Measurements from ENCODE around the gene MME. TPM values are rescaled to one million over a fixed set of nuclear protein-coding genes. Genes with fewer than 3 reads are reported as not detected.

The MME gene
- total RNA-seq, 2 donors from 2014 or later = not detected

DNA sequence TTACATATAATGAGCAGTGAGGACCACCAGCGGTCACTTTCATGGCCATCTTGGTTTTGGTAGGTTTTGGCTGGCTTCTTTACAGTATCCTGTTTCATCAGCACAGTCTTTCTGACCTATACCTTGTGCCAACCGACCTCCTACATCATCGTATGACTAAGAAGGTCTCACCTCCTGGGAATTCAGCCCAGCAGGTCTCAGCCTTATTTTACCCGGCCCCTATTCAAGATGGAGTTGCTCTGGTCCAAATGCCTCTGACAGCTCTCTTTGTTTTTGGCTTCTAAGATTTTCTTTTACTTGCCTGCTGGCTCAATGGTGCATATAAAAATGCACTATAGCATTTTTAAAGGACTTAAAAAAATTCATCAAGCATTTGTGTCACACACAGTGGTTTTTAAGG is 3.2 kb upstream of the MME start:
- H3K36me3 Mint-ChIP-seq = peaks cover 0 to 10% of the 10 kb centered on the region in 2 donors
- H3K9me3 Mint-ChIP-seq = peaks cover 4 to 7% of the 10 kb centered on the region in 2 donors
- ATAC-seq (no peak), DNase-seq (ENCODE audit: low spot score in 2 of 2) (no peak)
- H3K27ac Mint-ChIP-seq = no peak overlapping the region

DNA sequence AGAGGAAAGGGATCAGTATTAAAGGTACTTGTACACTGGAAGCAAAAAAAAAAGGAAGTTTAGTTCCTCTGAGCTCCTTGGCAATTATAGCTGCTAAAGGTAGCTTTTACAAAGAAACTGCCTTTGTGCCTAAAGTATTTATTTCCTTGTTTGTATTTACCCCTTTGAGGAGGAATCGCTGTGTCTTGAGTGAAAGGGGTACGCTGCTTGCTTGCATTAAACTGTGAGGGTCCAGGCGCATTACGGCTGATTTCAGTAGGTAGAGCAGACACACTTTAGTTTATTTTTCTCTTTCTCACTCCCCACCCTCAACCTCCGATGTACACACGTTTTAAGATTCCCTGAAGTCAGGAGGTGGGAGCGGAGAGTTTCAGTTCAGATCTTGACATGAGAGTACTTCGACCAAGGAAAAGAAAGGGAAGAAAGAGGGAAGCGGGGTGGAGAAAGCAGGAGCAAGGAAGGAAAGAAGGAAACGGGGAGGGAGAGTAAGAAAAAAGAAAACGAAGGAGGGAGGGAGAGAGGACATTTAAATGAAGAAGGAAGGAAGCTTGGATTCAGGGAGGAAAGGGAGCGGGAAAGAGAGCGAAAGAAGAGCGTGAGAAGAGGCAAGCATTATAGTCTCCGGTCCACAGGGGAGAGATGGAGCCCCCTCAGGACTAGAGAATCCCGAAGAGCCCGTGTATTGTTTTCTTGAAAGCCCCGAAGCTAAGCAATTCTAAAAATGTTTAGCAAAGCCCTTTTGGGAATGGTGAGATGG is 1.2 kb upstream of the MME start:
- no peak for ATAC-seq
- no peak for DNase-seq (ENCODE audit: low spot score in 2 of 2)
- Mint-ChIP-seq H3K9me3 (peaks cover 2 to 4% of the 10 kb centered on the region in 2 donors), H3K27ac (no peak overlapping the region), H3K36me3 (peaks cover 0 to 10% of the 10 kb centered on the region in 2 donors)

DNA sequence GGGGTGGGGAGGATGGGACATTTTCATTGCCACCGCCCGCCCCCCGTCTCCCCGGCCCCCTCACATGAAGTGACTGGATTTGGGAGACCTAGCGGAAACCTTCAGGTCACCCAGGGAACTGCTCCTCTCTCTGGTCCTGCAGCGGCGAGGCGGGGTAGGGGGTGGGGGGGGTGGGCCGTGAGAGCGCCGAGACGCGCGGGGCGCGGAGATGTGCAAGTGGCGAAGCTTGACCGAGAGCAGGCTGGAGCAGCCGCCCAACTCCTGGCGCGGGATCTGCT is 712 bp upstream of the MME start:
- ATAC-seq = no peak
- H3K9me3 Mint-ChIP-seq = peaks cover 0 to 4% of the 10 kb centered on the region in 2 donors
- no peak overlapping the region for H3K27ac Mint-ChIP-seq
- no peak for DNase-seq (ENCODE audit: low spot score in 2 of 2)
- peaks cover 0 to 10% of the 10 kb centered on the region in 2 donors for H3K36me3 Mint-ChIP-seq

DNA sequence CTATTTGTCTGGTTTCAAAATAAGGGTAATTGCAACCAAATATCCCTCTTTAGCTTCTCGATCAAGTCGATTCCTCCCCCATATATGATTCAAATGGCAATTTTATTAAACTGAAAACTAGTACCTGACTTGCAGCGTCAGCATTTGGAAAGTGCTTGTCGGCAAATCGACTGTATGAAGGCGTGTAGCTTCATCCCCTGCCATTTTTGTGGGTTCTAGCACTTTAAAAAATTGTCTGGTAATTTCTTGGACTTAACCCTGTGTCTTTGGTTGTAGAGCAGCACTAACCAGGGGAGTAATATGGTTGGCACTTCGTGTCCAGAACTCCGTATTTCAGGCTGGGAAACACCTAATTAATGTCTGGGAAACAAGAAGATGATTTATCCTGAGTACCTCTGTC is 573 bp downstream of the MME start:
- no peak for DNase-seq (ENCODE audit: low spot score in 2 of 2)
- ATAC-seq = no peak
- Mint-ChIP-seq H3K27ac (no peak overlapping the region), H3K9me3 (peaks cover 0 to 4% of the 10 kb centered on the region in 2 donors), H3K36me3 (peaks cover 0 to 10% of the 10 kb centered on the region in 2 donors)

DNA sequence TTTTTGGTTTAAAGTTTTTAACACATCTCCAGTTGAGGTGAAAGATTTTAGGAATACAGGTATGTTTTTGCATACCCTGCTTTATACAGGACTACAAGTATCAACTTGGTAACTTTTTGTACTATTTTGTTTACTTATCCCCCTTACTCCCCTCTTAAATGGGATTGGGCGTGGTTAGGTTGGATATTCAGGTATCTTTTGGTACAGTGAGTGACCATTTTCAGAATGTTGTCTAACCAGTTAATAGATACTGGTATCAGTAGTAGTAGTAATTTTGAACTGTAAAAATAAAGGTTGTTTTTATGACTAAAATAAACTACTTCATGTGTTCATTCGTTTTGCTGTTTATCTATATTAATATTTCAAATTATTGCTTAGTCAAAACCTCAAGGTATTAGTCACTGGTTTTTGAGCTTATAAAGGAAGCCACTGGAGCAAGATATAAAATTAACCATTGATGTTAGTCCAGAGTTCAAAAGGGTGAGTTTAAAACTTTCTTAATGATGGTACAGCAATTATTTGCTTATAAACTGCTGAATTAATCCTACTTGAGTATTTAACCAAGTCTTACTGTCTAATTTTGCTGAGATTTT is 3.3 kb downstream of the MME start:
- ATAC-seq = no peak
- DNase-seq (ENCODE audit: low spot score in 2 of 2) = no peak
- peaks cover 0 to 10% of the 10 kb centered on the region in 2 donors for H3K36me3 Mint-ChIP-seq
- H3K9me3 Mint-ChIP-seq = no peaks in the 10 kb centered on the region
- no peak overlapping the region for H3K27ac Mint-ChIP-seq

DNA sequence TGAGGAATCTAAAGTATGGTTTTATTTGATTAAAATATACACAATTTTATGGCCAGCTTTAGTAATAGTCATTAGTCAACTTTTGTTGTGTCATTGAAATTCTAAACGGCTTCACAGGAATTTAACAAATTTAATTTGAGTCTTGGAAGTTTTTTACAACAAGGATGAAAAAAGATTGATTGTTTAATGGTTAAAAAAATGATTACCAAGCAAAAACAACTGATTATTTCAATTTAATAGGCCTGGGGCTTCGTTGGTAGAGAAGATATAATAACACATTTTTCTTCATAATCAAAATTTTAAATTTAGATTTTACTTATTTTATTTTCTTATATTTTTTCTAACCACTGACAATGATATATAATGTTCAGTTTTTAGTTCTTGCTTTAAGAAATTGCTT is 4.4 kb downstream of the MME start:
- peaks cover 0 to 10% of the 10 kb centered on the region in 2 donors for H3K36me3 Mint-ChIP-seq
- no peaks in the 10 kb centered on the region for H3K9me3 Mint-ChIP-seq
- ATAC-seq = no peak
- no peak overlapping the region for H3K27ac Mint-ChIP-seq
- DNase-seq (ENCODE audit: low spot score in 2 of 2) = no peak

DNA sequence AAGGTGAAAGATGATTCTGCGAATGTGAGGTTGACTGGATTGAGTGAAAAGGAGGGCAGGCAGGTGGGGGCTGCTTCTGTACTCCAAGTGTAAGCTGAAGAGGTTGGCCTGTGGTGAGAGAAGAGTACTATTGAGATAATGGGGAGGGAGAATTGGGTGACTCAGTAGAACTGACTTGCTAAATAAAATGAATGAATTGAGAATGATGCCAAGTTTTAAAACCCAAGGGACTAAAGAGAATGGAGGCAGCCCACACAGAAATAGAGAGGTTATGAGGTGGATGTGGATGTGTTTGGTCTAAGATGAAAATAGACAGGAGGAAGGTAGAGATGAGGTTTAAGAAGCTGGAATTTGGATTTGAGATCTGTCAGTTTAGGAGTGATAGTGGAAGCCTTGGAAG is 5.9 kb downstream of the MME start:
- no peak overlapping the region for H3K27ac Mint-ChIP-seq
- DNase-seq (ENCODE audit: low spot score in 2 of 2) (no peak), ATAC-seq (no peak)
- no peaks in the 10 kb centered on the region for H3K9me3 Mint-ChIP-seq
- peaks cover 0 to 2% of the 10 kb centered on the region in 2 donors for H3K36me3 Mint-ChIP-seq

DNA sequence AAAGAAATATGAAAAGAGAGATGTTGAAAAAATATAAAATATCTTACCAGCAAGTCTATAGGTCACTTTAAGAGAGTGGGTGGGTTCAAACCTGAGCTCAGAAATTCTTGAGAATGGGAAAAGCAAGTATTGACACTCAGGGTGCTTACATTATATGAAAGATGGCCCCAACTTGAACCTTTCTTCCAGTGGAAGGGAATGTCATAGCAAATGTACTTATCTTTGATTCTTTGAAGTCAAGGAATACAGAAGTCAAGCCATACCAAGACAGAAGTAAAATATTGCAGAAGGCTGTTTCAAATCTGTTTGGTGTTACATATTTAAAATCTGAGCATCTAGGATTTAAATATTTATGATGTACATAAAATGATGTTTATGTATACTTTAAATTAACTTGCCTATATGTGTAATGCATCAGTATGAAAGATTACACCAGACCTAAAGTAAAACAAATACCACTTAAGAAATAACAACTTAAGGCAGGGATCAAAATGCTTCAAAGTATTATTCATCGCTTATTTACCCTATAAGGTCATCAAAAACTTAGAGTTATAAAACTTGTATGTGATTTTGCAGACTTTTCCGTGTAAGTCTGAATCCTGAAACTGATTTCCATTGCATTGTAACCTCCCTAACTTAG is 8.7 kb downstream of the MME start:
- no peaks in the 10 kb centered on the region for H3K36me3 Mint-ChIP-seq
- H3K27ac Mint-ChIP-seq = no peak overlapping the region
- H3K9me3 Mint-ChIP-seq = no peaks in the 10 kb centered on the region
- DNase-seq (ENCODE audit: low spot score in 2 of 2) (no peak), ATAC-seq (no peak)

DNA sequence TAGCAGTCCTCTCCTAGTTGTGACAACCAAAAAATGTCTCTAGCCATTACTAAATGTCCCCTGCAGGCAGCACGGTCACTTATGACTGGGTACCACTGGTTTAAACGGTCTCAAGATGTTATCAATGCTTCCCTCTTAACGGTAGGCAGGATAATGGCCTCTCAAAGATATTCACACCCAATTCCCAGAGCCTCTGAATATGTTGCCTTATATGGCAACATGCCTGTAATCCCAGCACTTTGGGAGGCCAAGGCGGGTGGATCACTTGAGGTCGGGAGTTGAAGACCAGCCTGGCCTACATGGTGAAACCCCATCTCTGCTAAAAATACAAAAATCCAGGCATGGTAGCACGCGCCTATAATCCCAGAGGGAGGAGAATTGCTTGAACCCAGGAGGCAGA is 9.4 kb downstream of the MME start:
- ATAC-seq = no peak
- Mint-ChIP-seq H3K9me3 (no peaks in the 10 kb centered on the region), H3K27ac (no peak overlapping the region), H3K36me3 (no peaks in the 10 kb centered on the region)
- no peak for DNase-seq (ENCODE audit: low spot score in 2 of 2)

DNA sequence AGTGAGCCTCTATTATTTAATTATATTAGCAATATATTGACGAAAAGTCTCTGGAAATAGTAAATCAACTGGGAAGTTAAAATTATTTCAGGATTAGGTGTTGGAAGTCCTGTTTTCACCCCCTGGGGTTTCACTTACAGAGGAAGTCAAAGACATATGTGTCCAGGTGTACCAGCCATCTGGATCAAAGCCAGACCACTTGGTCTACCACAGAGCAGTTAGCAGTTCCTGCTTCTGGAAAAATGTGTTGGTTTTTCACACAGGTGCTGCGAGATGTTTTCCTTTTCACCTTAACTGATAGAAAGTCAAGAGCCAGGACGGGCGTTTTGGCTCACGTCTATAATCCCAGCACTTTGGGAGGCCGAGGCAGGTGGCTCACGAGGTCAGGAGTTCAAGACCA is 13.1 kb downstream of the MME start:
- Mint-ChIP-seq H3K36me3 (no peaks in the 10 kb centered on the region), H3K9me3 (no peaks in the 10 kb centered on the region), H3K27ac (no peak overlapping the region)
- DNase-seq (ENCODE audit: low spot score in 2 of 2) (no peak), ATAC-seq (no peak)

DNA sequence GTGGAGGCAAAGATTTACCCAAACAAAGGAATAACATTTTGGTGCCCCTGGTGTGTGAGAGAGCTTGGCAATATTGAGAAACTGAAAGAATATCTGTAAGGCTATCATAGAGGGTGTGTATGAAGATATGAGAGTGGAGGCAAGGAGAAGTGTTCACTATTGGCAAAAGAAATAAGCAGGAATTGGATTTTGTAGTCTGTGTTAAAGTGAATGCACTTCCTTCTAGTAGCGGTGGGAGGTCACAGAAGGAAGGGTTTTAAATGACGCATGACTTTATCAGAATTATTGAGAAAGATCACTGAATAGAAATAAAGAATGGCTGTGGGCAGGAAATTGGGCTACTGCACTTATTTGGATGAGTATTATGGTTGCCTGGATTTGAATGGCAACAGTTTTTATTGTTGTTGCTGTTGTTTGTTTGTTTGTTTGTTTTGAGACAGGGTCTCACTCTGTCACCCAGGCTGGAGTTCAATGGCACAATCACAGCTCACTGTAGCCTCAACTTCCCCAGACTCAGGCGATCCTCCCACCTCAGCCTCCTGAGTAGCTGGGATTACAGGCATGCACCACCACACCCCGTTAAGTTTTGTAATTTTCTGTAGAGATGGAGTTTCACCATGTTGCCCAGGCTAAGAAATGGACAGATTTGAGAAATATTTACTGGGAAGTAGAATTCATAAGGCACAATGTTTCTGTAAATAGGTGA is 16.3 kb downstream of the MME start:
- no peak for DNase-seq (ENCODE audit: low spot score in 2 of 2)
- peaks cover 5 to 6% of the 10 kb centered on the region in 2 donors for H3K9me3 Mint-ChIP-seq
- H3K36me3 Mint-ChIP-seq = no peaks in the 10 kb centered on the region
- ATAC-seq = no peak
- H3K27ac Mint-ChIP-seq = no peak overlapping the region

DNA sequence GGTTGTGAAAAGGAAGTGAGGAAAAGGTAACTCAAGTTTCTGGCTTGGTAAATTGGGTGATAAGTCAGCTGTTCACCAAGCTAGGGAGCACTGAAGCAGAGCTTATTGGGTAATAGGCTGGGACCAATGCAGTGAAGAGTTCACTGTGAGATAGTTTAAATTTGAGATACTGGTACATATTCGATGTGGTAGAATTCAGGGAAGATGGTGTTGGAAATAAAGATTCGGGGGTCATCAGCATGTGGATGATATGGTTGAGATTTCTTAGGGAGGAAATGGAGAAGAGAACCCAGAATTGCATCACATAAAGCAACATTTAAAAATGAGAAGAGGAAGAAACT is 16.9 kb downstream of the MME start:
- ATAC-seq = no peak
- Mint-ChIP-seq H3K27ac (no peak overlapping the region), H3K36me3 (no peaks in the 10 kb centered on the region), H3K9me3 (peaks cover 5 to 9% of the 10 kb centered on the region in 2 donors)
- no peak for DNase-seq (ENCODE audit: low spot score in 2 of 2)

DNA sequence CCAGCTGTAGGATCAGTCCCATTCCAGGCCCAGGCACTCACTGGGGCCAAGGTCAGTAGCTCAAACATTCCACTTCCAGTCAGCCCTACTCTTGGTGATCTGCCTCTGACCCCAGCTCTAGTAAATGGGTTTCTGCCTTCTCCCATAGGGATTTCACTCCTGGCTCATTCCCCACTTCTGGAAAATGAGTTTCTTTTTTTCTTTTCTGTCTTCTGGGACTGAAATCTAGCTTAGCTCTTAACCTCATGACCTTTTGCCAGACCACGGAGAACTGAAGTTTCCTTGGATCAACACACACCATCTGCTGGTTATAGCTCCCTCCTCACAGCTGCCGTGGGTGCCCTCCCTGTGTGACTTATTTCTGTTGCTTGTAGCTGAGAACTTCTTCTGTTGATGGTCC is 21.3 kb downstream of the MME start:
- ATAC-seq (no peak), DNase-seq (ENCODE audit: low spot score in 2 of 2) (no peak)
- Mint-ChIP-seq H3K9me3 (peaks cover 8 to 19% of the 10 kb centered on the region in 2 donors), H3K36me3 (no peaks in the 10 kb centered on the region), H3K27ac (no peak overlapping the region)

DNA sequence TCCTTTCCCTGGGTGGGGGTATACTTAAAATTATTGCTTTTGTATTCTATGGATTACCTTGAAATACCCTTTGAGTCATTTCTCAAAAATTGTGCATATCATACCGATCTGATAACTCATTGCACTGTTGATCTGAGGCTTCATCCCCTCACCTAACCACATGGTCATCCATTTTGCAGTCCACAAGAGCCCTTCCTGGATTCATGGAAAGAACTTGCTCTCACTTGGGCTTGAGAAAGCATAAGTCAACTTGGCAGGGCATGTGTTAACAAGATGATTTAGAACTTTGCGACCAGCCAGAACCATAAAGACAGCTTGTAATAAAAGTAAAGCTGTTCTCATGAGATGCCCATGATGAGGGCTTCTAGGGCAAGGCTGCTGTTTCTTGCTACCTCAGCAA is 22.2 kb downstream of the MME start:
- no peak for DNase-seq (ENCODE audit: low spot score in 2 of 2)
- no peak overlapping the region for H3K27ac Mint-ChIP-seq
- peaks cover 8 to 19% of the 10 kb centered on the region in 2 donors for H3K9me3 Mint-ChIP-seq
- H3K36me3 Mint-ChIP-seq = no peaks in the 10 kb centered on the region
- no peak for ATAC-seq

DNA sequence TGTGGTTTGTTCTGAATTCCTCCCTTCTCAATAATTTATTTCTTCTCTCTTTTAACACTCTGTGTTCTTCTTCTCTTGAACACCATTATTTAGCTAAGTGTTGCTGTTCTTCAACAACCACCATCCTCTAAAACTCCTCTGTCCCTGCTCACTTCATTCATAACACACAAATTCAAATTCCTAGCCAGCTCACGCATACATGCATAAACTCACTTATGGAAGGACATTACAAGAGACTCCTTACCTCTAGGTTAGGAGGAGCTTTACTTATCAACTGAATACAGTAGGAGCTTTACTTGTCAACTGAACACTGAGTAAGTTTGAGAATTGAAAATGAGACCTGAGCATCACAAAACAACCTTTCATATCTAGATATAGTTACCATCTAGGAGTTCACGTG is 23.6 kb downstream of the MME start:
- H3K27ac Mint-ChIP-seq = no peak overlapping the region
- H3K36me3 Mint-ChIP-seq = no peaks in the 10 kb centered on the region
- DNase-seq (ENCODE audit: low spot score in 2 of 2) (no peak), ATAC-seq (no peak)
- H3K9me3 Mint-ChIP-seq = peaks cover 5 to 16% of the 10 kb centered on the region in 2 donors

DNA sequence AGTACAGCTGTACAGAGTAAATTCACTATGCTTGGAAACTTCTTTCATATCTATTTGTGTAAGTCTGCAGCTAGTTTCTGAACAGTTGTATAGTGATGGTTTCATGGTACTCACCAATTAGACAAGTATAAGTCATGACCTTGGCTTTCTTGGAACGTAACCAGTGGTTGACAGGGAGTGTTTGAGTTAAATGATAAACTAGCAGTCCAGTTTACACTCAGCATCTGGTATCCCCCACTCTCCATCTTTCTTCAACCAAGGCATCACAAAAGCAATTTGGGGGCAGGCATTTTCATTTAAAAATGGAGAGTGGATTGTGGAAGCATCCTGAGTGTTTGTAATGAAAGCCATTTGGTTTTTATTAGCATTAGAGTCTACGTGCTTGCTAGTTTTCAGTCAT is 26.0 kb downstream of the MME start:
- no peak overlapping the region for H3K27ac Mint-ChIP-seq
- H3K9me3 Mint-ChIP-seq = peaks cover 3 to 14% of the 10 kb centered on the region in 2 donors
- no peaks in the 10 kb centered on the region for H3K36me3 Mint-ChIP-seq
- no peak for DNase-seq (ENCODE audit: low spot score in 2 of 2)
- no peak for ATAC-seq

DNA sequence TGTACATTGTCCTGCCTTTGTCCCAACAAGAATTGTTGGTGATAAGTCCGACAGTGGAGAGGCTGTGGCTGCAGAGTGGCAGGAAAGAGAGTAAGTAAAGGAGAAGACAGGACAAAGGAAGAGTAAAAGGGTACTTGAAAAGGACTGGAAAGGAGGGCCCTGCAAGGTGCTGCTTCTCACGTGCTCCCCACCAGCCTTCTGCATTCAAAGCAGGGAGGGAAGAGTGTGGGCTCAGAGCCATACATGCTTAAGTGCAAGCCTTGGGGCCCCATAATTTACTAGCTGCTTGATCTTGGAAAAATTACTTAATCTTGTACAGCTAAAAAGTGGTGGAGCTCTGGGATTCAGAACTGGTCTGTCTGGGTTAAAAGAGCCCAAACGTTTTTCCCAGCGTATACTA is 29.9 kb downstream of the MME start:
- no peaks in the 10 kb centered on the region for H3K36me3 Mint-ChIP-seq
- DNase-seq (ENCODE audit: low spot score in 2 of 2) (no peak), ATAC-seq (no peak)
- H3K27ac Mint-ChIP-seq = no peak overlapping the region
- H3K9me3 Mint-ChIP-seq = peaks cover 5 to 8% of the 10 kb centered on the region in 2 donors
